NT2/D1 (cell line): ENCODE data around the gene LBP.

ENCODE experiments used
- SUZ12 ChIP-seq: IDR thresholded peaks from 2 replicates; pipeline ENCODE4 v1.6.1; 2011; ENCODE audit not compliant: insufficient read length, insufficient read depth; ENCODE audit errors: extremely low read depth
- YY1 ChIP-seq: IDR thresholded peaks from 2 replicates; pipeline ENCODE4 v1.6.1; 2011; ENCODE audit not compliant: insufficient read length, insufficient read depth
- ZNF274 ChIP-seq: IDR thresholded peaks from 2 replicates; pipeline ENCODE4 v1.6.1; 2011; ENCODE audit warnings: mild to moderate bottlenecking, low read depth, low read length

DNA sequence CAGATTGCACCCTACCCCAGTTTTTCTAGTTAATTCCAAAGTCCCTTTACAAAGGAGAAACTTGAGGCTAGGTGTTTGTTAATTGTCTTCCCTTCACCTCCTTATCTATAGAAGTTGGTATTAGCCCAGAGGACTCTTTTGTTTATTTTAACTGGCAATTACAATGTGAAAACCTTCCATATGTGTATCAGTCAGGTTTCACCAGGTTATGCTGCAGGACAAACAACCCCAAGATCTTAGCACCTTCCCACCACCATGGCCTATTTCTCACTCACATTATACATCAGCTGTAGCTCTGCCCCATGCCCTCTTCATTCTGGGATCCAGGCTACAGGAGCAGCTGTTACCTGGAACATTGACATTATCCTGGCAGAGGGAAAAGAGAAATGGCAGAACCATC is 57.7 kb downstream of the LBP start:
- no peak for TF ChIP-seq SUZ12
- TF ChIP-seq YY1: no peak
- TF ChIP-seq ZNF274: no peak
